ENCODE data around the gene SKAP1. TPM values are rescaled to one million over a fixed set of nuclear protein-coding genes. Genes with fewer than 3 reads are reported as not detected.
"Not testable (repeated sequence)": the region's sequence is repeated elsewhere in the genome, so short reads cannot be mapped to it uniquely, and the experiment has no call there.

The SKAP1 gene
- total RNA-seq, 4 donors from 2014 or later = 1.2 to 6.4 (median 4.9) TPM; not detected in 1

DNA sequence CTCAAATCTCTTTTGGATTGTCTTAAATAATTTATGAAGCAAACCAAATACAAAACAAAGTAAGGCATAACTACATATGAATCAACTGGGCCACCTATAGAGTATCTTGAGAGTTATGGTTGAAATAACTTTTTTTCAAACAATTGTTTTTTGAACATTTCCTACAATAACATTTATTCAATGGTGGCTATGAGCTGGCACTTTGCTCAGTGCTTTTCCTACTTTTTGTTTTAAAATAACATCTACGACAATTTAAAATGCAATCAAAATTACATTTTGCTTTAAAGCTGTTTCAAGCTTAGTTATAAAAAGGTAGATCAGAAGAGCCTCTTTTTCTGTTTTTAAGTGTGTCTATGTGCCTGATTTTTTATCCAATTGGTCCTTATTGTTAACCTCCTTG is 238.7 kb downstream of the SKAP1 start:
- Histone ChIP-seq H3K4me3 (no peak overlapping the region), H3K4me1 (no peaks in the 10 kb centered on the region), H3K27me3 (no peaks in the 10 kb centered on the region), H3K9me3 (no peaks in the 10 kb centered on the region), H3K36me3 (no peaks in the 10 kb centered on the region), H3K27ac (no peak overlapping the region)
- WGBS, 2 donors (ENCODE audit: low coverage in 1 of 2) = 83 to 100% methylated on average over 1 of the region's 1 CpG
- intact Hi-C loops (cut with DNase I; ENCODE audit: low total_unique reads) (no loop called here), in situ Hi-C loops (cut with MboI; ENCODE audit: low pct_ligation_motif_present in 1 of 4, low pct_unique_long_range_greater_than_20kb in 1 of 4, low sequenced_read_pairs in 3 of 4) (no loop called here)
- DNase-seq = no peak
- no peak for TF ChIP-seq POLR2A (IDR thresholded peaks at IDR 0.05)
- no peak for TF ChIP-seq EP300 (IDR thresholded peaks at IDR 0.05; ENCODE audit: low read depth)
- TF ChIP-seq, protein P1, sequence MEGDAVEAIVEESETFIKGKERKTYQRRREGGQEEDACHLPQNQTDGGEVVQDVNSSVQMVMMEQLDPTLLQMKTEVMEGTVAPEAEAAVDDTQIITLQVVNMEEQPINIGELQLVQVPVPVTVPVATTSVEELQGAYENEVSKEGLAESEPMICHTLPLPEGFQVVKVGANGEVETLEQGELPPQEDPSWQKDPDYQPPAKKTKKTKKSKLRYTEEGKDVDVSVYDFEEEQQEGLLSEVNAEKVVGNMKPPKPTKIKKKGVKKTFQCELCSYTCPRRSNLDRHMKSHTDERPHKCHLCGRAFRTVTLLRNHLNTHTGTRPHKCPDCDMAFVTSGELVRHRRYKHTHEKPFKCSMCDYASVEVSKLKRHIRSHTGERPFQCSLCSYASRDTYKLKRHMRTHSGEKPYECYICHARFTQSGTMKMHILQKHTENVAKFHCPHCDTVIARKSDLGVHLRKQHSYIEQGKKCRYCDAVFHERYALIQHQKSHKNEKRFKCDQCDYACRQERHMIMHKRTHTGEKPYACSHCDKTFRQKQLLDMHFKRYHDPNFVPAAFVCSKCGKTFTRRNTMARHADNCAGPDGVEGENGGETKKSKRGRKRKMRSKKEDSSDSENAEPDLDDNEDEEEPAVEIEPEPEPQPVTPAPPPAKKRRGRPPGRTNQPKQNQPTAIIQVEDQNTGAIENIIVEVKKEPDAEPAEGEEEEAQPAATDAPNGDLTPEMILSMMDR (IDR thresholded peaks at IDR 0.05) = no peak
- no peak for TF ChIP-seq POLR2AphosphoS5 (IDR thresholded peaks at IDR 0.05)

DNA sequence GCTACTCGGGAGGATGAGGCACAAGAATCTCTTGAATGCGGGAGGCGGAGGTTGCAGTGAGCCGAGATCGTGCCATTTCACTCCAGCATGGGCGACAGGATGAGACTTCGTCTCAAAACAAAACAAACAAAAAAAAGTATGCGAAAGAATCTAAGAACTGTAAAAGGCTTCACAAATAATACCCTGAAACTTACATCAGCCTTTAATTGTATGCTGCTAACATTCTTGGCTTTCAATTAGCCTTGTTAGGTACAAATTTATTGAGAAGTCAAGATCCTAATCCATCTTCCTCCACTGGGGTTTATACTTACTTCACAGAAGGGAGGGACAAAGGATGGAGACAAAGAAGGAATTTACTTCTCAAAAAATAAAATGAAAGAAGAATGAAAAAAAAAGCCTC is 239.1 kb downstream of the SKAP1 start:
- intact Hi-C loops (cut with DNase I; ENCODE audit: low total_unique reads) = no loop called here
- WGBS, 2 donors (ENCODE audit: low coverage in 1 of 2) = 87 to 94% methylated on average over 4 to 8 of the region's 8 CpGs
- TF ChIP-seq, protein P1 (IDR thresholded peaks at IDR 0.05) = no peak
- no peak for TF ChIP-seq POLR2A (IDR thresholded peaks at IDR 0.05)
- TF ChIP-seq POLR2AphosphoS5 (IDR thresholded peaks at IDR 0.05) = no peak
- TF ChIP-seq EP300 (IDR thresholded peaks at IDR 0.05; ENCODE audit: low read depth) = no peak

GRCh38 chr17:48187872-48188608 is 242.0 kb downstream of the SKAP1 start:
- WGBS, 2 donors (ENCODE audit: low coverage in 1 of 2) = 67 to 81% methylated on average over 1 to 3 of the region's 3 CpGs
- H3K9me3 ChIP-seq = no peaks in the 10 kb centered on the region
- no peak overlapping the region for H3K4me3 ChIP-seq
- in situ Hi-C loops (cut with MboI; ENCODE audit: low pct_ligation_motif_present in 1 of 4, low pct_unique_long_range_greater_than_20kb in 1 of 4, low sequenced_read_pairs in 3 of 4) = no loop called here
- H3K4me1 ChIP-seq = no peaks in the 10 kb centered on the region
- no peak overlapping the region for H3K27ac ChIP-seq
- DNase-seq = no peak
- intact Hi-C loops (cut with DNase I; ENCODE audit: low total_unique reads) = no loop called here
- H3K27me3 ChIP-seq = peaks cover 9% of the 10 kb centered on the region
- TF ChIP-seq, protein P1 (IDR thresholded peaks at IDR 0.05) = no peak
- TF ChIP-seq EP300 (IDR thresholded peaks at IDR 0.05; ENCODE audit: low read depth) = no peak
- TF ChIP-seq POLR2AphosphoS5 (IDR thresholded peaks at IDR 0.05) = no peak
- TF ChIP-seq POLR2A (IDR thresholded peaks at IDR 0.05) = no peak
- H3K36me3 ChIP-seq = no peaks in the 10 kb centered on the region

More for the DNA sequence above, 239.1 kb downstream of the SKAP1 start:
- Histone ChIP-seq H3K36me3 (no peaks in the 10 kb centered on the region), H3K27ac (no peak overlapping the region), H3K27me3 (peaks cover 4% of the 10 kb centered on the region), H3K4me1 (no peaks in the 10 kb centered on the region), H3K9me3 (no peaks in the 10 kb centered on the region), H3K4me3 (no peak overlapping the region)
- in situ Hi-C loops (cut with MboI; ENCODE audit: low pct_ligation_motif_present in 1 of 4, low pct_unique_long_range_greater_than_20kb in 1 of 4, low sequenced_read_pairs in 3 of 4) = no loop called here
- DNase-seq = no peak

- intact Hi-C loops (cut with DNase I; ENCODE audit: low total_unique reads); H3K4me3 ChIP-seq; in situ Hi-C loops (cut with MboI; ENCODE audit: low pct_ligation_motif_present in 1 of 4, low pct_unique_long_range_greater_than_20kb in 1 of 4, low sequenced_read_pairs in 3 of 4); H3K4me1 ChIP-seq; H3K27ac ChIP-seq; H3K9me3 ChIP-seq; H3K36me3 ChIP-seq; DNase-seq: not testable (repeated sequence)
- 91 to 100% methylated on average over 1 to 5 of the region's 5 CpGs for WGBS, 2 donors (ENCODE audit: low coverage in 1 of 2)
- H3K27me3 ChIP-seq = peaks cover 13% of the 10 kb centered on the region
These were observed 243.7 kb downstream of the SKAP1 start for GRCh38 chr17:48186317-48186716.

DNA sequence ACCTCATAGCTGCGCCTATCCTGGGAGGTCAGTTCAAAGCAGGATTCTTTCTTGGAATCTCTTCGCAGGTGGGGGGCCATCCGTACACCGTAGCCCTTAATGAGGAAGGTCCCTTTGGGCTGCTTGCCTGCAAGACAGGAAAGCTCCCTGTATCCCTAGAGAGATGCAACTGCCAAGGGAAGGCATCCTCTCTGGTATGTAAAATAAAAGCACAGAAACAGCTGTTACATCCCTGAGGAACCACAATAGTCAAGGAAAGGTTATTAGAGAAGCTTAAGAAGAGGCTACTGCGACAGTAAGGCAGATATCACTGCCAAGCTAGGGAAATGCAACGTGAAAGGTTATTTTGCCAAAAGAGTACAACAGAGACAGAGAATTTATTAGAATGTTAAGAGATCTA is 245.3 kb downstream of the SKAP1 start:
- WGBS, 2 donors (ENCODE audit: low coverage in 1 of 2) = 31 to 64% methylated on average over 2 to 6 of the region's 6 CpGs
- H3K27me3 ChIP-seq = peaks cover 25% of the 10 kb centered on the region
- in situ Hi-C loops (cut with MboI; ENCODE audit: low pct_ligation_motif_present in 1 of 4, low pct_unique_long_range_greater_than_20kb in 1 of 4, low sequenced_read_pairs in 3 of 4) = no loop called here
- intact Hi-C loops (cut with DNase I; ENCODE audit: low total_unique reads) = no loop called here
- TF ChIP-seq POLR2A (IDR thresholded peaks at IDR 0.05) (no peak), EP300 (IDR thresholded peaks at IDR 0.05; ENCODE audit: low read depth) (no peak), POLR2AphosphoS5 (IDR thresholded peaks at IDR 0.05) (no peak)
- TF ChIP-seq, protein P1 (IDR thresholded peaks at IDR 0.05) = no peak
- peaks cover 0 to 6% (median 0%) of the 10 kb centered on the region in 4 donors for H3K4me1 ChIP-seq
- no peak for DNase-seq
- H3K9me3 ChIP-seq = no peaks in the 10 kb centered on the region
- H3K4me3 ChIP-seq = no peak overlapping the region
- H3K27ac ChIP-seq = no peak overlapping the region
- H3K36me3 ChIP-seq = no peaks in the 10 kb centered on the region
